Glomerular visceral epithelial cell (primary cell): ENCODE measurements around the gene SAFB.
A peak's percentile ranks its signal among the peaks of the same experiment; 100 is the strongest.
"Not testable (repeated sequence)": the region's sequence is repeated elsewhere in the genome, so short reads cannot be mapped to it uniquely, and the experiment has no call there.

Experiments
- DNase-seq: peaks from one replicate; pipeline ENCODE4 v3.0.0-alpha.2; 2016; ENCODE audit errors: extremely low spot score

The SAFB gene

GRCh38 chr19:5595129-5595528, 27.8 kb upstream of the SAFB start:
- DNase-seq: no peak

GRCh38 chr19:5595745-5596144, 27.1 kb upstream of the SAFB start:
- no peak for DNase-seq

- DNase-seq: no peak
Measured at GRCh38 chr19:5600797-5601196, 22.1 kb upstream of the SAFB start.

- no peak for DNase-seq
Measured at GRCh38 chr19:5603626-5604025, 19.3 kb upstream of the SAFB start.

- DNase-seq: no peak
Measured at GRCh38 chr19:5605362-5605761, 17.5 kb upstream of the SAFB start.

GRCh38 chr19:5607318-5608275, 15.3 kb upstream of the SAFB start:
- DNase-seq: no peak

GRCh38 chr19:5608291-5608690, 14.6 kb upstream of the SAFB start:
- no peak for DNase-seq

- DNase-seq: not testable (repeated sequence)
Measured at GRCh38 chr19:5608766-5609165, 14.1 kb upstream of the SAFB start.

- DNase-seq: no peak
Measured at GRCh38 chr19:5609881-5610448, 12.9 kb upstream of the SAFB start.

GRCh38 chr19:5612891-5613865, 9.7 kb upstream of the SAFB start:
- no peak for DNase-seq

GRCh38 chr19:5615756-5616327, 7.0 kb upstream of the SAFB start:
- DNase-seq: no peak

- no peak for DNase-seq
Measured at GRCh38 chr19:5617080-5617479, 5.8 kb upstream of the SAFB start.

- no peak for DNase-seq
Measured at GRCh38 chr19:5618591-5618990, 4.3 kb upstream of the SAFB start.

GRCh38 chr19:5619946-5620345, 2.9 kb upstream of the SAFB start:
- DNase-seq: no peak

GRCh38 chr19:5621311-5621944, 1.5 kb upstream of the SAFB start:
- DNase-seq: no peak

- DNase-seq: peak; percentile 7
Measured at GRCh38 chr19:5621945-5622464, 878 bp upstream of the SAFB start.

- no peak for DNase-seq
Measured at GRCh38 chr19:5623397-5624017, 624 bp downstream of the SAFB start.

GRCh38 chr19:5624018-5624663, 1.3 kb downstream of the SAFB start:
- DNase-seq: peak; percentile 18

GRCh38 chr19:5624741-5625278, 1.9 kb downstream of the SAFB start:
- DNase-seq: no peak

- DNase-seq: no peak
Measured at GRCh38 chr19:5625641-5626040, 2.8 kb downstream of the SAFB start.
